HEK293 (cell line): ENCODE data around the gene MRPL32.

Experiments used
- CTCF ChIA-PET: fragments of 350-600 bp; formaldehyde crosslinking; extraction: SDS; loops from one replicate; lab custom pipeline; 2021; ENCODE audit warnings: antibody characterized with exemption; lab: Yijun Ruan, JAX
- POLR2A ChIA-PET: fragments of 300-600 bp; formaldehyde crosslinking; extraction: SDS; loops from one replicate; lab custom pipeline; 2020; ENCODE audit warnings: antibody characterized with exemption, inconsistent platforms; lab: Yijun Ruan, JAX
- H3K27ac ChIP-seq: fragments of 200-500 bp; sonication (Bioruptor generic); 2 replicates; pipeline ENCODE4 v1.5.1; 2014; ENCODE audit warnings: low read depth, low read length, control low read depth, inconsistent platforms; ENCODE audit errors: extremely low read depth
- H3K36me3 ChIP-seq, 2 experiments: fragments of 200-500 bp in 1 of 2; sonication (Bioruptor generic) in 1 of 2; 1 replicate in 1 of 2; 2 replicates in 1 of 2; pipeline ENCODE4 v1.5.1; 2014 to 2017; ENCODE audit warnings: inconsistent platforms in 2 of 2, low read length in 2 of 2; ENCODE audit not compliant: control insufficient read depth in 2 of 2, insufficient read depth in 1 of 2
- H3K4me1 ChIP-seq: fragments of 200-500 bp; sonication (Bioruptor generic); 2 replicates; pipeline ENCODE4 v1.5.1; 2014; ENCODE audit warnings: mild to moderate bottlenecking, low read length, inconsistent platforms; ENCODE audit not compliant: control insufficient read depth, insufficient read depth
- H3K4me3 ChIP-seq: 2 replicates; pipeline ENCODE4 v1.5.1; 2011; ENCODE audit warnings: low read depth, mild to moderate bottlenecking, control low read depth, low read length, moderate library complexity
- H3K9me3 ChIP-seq: fragments of 200-500 bp; sonication (Bioruptor generic); 2 replicates; pipeline ENCODE4 v1.5.1; 2014; ENCODE audit warnings: low read depth, low read length, inconsistent platforms; ENCODE audit not compliant: control insufficient read depth, insufficient read depth
- BCL11A ChIP-seq: fragments of 450-650 bp; formaldehyde crosslinking; IDR thresholded peaks from 2 replicates; pipeline ENCODE4 v1.5.1; 2016; ENCODE audit warnings: low read depth, missing biosample characterization, missing genetic modification characterization
- HOXD13 ChIP-seq: sonication (generic); formaldehyde crosslinking; IDR thresholded peaks from 2 replicates; pipeline ENCODE4 v1.8.0; 2022; ENCODE audit warnings: missing genetic modification reagents, borderline replicate concordance
- KLF10 ChIP-seq: fragments of 450-650 bp; IDR thresholded peaks from 2 replicates; pipeline ENCODE4 v1.5.1; 2018; ENCODE audit warnings: missing biosample characterization, mild to moderate bottlenecking, missing genetic modification characterization
- PATZ1 ChIP-seq: fragments of 450-650 bp; formaldehyde crosslinking; IDR thresholded peaks from 2 replicates; pipeline ENCODE4 v1.5.1; 2016; ENCODE audit warnings: missing biosample characterization, missing genetic modification characterization
- PRDM1 ChIP-seq: fragments of 450-650 bp; formaldehyde crosslinking; IDR thresholded peaks from 2 replicates; pipeline ENCODE4; 2016; ENCODE audit warnings: missing biosample characterization, missing genetic modification characterization
- PRDM6 ChIP-seq: fragments of 450-650 bp; formaldehyde crosslinking; IDR thresholded peaks from 2 replicates; pipeline ENCODE4 v1.5.1; 2017; ENCODE audit warnings: missing biosample characterization, missing genetic modification characterization
- SCRT2 ChIP-seq: fragments of 450-650 bp; formaldehyde crosslinking; IDR thresholded peaks from 2 replicates; pipeline ENCODE4 v1.5.1; 2016; ENCODE audit warnings: missing biosample characterization, missing genetic modification characterization
- ZBTB17 ChIP-seq: fragments of 450-650 bp; formaldehyde crosslinking; IDR thresholded peaks from 2 replicates; pipeline ENCODE4 v1.5.1; 2016; ENCODE audit warnings: missing biosample characterization, missing genetic modification characterization
- ZBTB49 ChIP-seq: fragments of 450-650 bp; formaldehyde crosslinking; IDR thresholded peaks from 2 replicates; pipeline ENCODE4 v1.5.1; 2016; ENCODE audit warnings: missing biosample characterization, missing genetic modification characterization, low read depth
- ZBTB8A ChIP-seq: fragments of 450-650 bp; formaldehyde crosslinking; IDR thresholded peaks from 2 replicates; pipeline ENCODE4 v1.5.1; 2016; ENCODE audit warnings: missing biosample characterization, missing genetic modification characterization
- ZFP41 ChIP-seq: fragments of 450-650 bp; formaldehyde crosslinking; IDR thresholded peaks from 2 replicates; pipeline ENCODE4 v1.5.1; 2016; ENCODE audit warnings: missing biosample characterization, missing genetic modification characterization, borderline replicate concordance
- ZNF19 ChIP-seq: fragments of 450-650 bp; formaldehyde crosslinking; IDR thresholded peaks from 2 replicates; pipeline ENCODE4; 2016; ENCODE audit warnings: missing biosample characterization, missing genetic modification characterization, low read depth
- ZNF2 ChIP-seq: fragments of 450-650 bp; formaldehyde crosslinking; IDR thresholded peaks from 2 replicates; pipeline ENCODE4 v1.5.1; 2016; ENCODE audit warnings: missing biosample characterization, missing genetic modification characterization
- ZNF391 ChIP-seq: fragments of 450-650 bp; formaldehyde crosslinking; IDR thresholded peaks from 2 replicates; pipeline ENCODE4 v1.5.1; 2016; ENCODE audit warnings: low read depth, missing biosample characterization, missing genetic modification characterization, borderline replicate concordance
- ZNF398 ChIP-seq: fragments of 450-650 bp; formaldehyde crosslinking; IDR thresholded peaks from 2 replicates; pipeline ENCODE4 v1.5.1; 2017; ENCODE audit warnings: missing biosample characterization, missing genetic modification characterization
- ZNF549 ChIP-seq: fragments of 450-650 bp; IDR thresholded peaks from 2 replicates; pipeline ENCODE4 v1.5.1; 2018; ENCODE audit warnings: missing biosample characterization, missing genetic modification characterization, mild to moderate bottlenecking, inconsistent platforms, moderate library complexity
- ZNF560 ChIP-seq: fragments of 450-650 bp; formaldehyde crosslinking; IDR thresholded peaks from 2 replicates; pipeline ENCODE4 v1.5.1; 2017; ENCODE audit warnings: missing biosample characterization, missing genetic modification characterization, borderline replicate concordance
- ZNF610 ChIP-seq: fragments of 450-650 bp; formaldehyde crosslinking; IDR thresholded peaks from 2 replicates; pipeline ENCODE4 v1.5.1; 2016; ENCODE audit warnings: missing biosample characterization, missing genetic modification characterization, borderline replicate concordance
- ZNF776 ChIP-seq: fragments of 450-650 bp; formaldehyde crosslinking; IDR thresholded peaks from 2 replicates; pipeline ENCODE4 v1.5.0; 2017; ENCODE audit warnings: missing biosample characterization, missing genetic modification characterization, borderline replicate concordance
- ZNF837 ChIP-seq: fragments of 450-650 bp; formaldehyde crosslinking; IDR thresholded peaks from 2 replicates; pipeline ENCODE4 v1.5.1; 2016; ENCODE audit warnings: missing biosample characterization, missing genetic modification characterization
- ZSCAN16 ChIP-seq: fragments of 450-650 bp; formaldehyde crosslinking; IDR thresholded peaks from 2 replicates; pipeline ENCODE4 v1.5.1; 2016; ENCODE audit warnings: missing biosample characterization, missing genetic modification characterization
- TF ChIP-seq, protein P1 (sequence below): fragments of 450-650 bp; formaldehyde crosslinking; IDR thresholded peaks from 2 replicates; pipeline ENCODE4 v1.5.1; 2017; ENCODE audit warnings: missing biosample characterization, missing genetic modification characterization

MRPL32 gene

DNA sequence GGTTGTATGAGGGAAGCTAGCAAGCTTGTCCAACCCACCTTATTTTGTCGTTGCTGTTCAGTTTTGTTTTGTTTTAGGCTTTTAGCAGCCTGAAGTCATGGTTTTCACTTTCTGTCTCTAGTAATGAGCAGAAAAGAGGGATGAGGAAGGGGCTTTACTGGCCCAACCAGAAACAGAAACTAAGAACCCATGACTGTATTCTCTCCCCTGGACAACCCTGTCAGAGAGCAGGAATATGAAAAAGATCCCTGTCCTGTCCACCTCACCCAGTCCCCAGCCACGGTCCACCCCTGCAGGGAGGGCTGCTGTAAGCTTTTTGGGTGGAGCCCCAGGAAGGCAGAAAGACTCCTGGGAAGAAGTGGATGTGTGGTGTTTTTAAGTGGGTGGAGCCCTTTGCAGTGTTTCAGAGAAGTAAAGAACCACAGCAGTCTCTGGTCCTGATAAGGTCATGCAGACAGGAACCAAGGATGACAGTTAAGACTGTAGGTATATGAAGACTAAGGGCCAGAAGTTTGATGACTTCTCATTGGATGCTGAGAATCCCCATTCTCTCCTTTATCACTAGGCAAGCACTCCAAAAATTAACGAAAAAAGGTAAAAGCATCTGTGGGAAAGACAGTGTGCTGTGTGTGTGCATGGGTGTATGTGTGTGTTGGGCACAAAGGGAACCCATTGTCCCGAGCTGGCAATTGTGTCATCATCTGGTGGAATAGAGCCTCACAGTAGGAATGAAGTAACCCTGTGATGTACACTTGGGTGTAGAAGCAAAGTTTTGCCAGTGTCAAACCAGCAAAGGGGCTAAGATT, 13.8 kb downstream of the MRPL32 start:
- ChIA-PET POLR2A (interaction anchor here (1.2 kb wide), 1 partner anchor 14 kb away, joined by 3 read pairs; the partner anchor contains the start of genes MRPL32 and PSMA2), CTCF (interaction anchor here (0.6 to 1.0 kb wide), 4 partner anchors 58 to 316 kb away, joined by 3 to 5 read pairs (median 3); no protein-coding TSS in a partner anchor)
- H3K27ac ChIP-seq, result no peak overlapping the region
- no peak overlapping the region for H3K4me3 ChIP-seq
- no peaks in the 10 kb centered on the region for H3K36me3 ChIP-seq
- no peak for TF ChIP-seq PRDM1 (tag by site-specific recombination)
- TF ChIP-seq ZNF391 (tag by site-specific recombination), result no peak
- no peak for TF ChIP-seq ZFP41 (tag by site-specific recombination)
- no peak for TF ChIP-seq ZNF2
- TF ChIP-seq HOXD13, result no peak
- TF ChIP-seq ZNF398 (tag by site-specific recombination), result no peak
- no peak for TF ChIP-seq PRDM6 (tag by site-specific recombination)
- TF ChIP-seq BCL11A (tag by site-specific recombination), result no peak
- no peak for TF ChIP-seq ZBTB49 (tag by site-specific recombination)
- TF ChIP-seq ZNF837 (tag by site-specific recombination), result no peak
- no peak for TF ChIP-seq ZNF560 (tag by site-specific recombination)
- no peak for TF ChIP-seq ZBTB17 (tag by site-specific recombination)
- no peak for TF ChIP-seq ZNF776
- TF ChIP-seq SCRT2 (tag by site-specific recombination), result no peak
- no peaks in the 10 kb centered on the region for H3K4me1 ChIP-seq
- H3K9me3 ChIP-seq, result no peaks in the 10 kb centered on the region

DNA sequence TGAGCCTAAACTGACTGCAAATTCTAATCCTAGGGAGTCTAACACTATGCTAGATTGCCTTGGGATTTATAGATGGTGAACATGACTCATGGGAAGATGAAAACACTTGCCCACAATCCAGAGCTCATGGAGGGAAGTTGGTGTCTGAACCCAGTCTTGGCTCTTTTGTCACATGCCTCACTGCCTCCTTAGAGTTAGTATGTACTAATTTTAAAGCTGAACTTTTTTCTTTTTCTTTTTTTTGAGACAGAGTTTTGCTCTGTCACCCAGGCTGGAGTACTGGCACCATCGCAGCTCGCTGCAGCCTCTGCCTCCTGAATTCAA, 14.4 kb downstream of the MRPL32 start:
- Histone ChIP-seq H3K4me3 (no peak overlapping the region), H3K9me3 (no peaks in the 10 kb centered on the region), H3K27ac (no peak overlapping the region), H3K36me3 (no peaks in the 10 kb centered on the region), H3K4me1 (no peaks in the 10 kb centered on the region)
- CTCF ChIA-PET, result interaction anchor here (0.6 to 0.7 kb wide), 2 partner anchors 158 to 315 kb away, joined by 3 read pairs; no protein-coding TSS in a partner anchor
- POLR2A ChIA-PET, result interaction anchor here (1.2 kb wide), 1 partner anchor 15 kb away, joined by 3 read pairs; the partner anchor contains the start of genes MRPL32 and PSMA2
- TF ChIP-seq ZNF610 (tag by site-specific recombination) (no peak), SCRT2 (tag by site-specific recombination) (no peak), ZNF549 (tag by site-specific recombination) (no peak), ZSCAN16 (tag by site-specific recombination) (no peak), ZBTB49 (tag by site-specific recombination) (no peak), PATZ1 (tag by site-specific recombination) (no peak), KLF10 (tag by site-specific recombination) (no peak), ZNF19 (tag by site-specific recombination) (no peak), ZBTB8A (tag by site-specific recombination) (no peak)
- TF ChIP-seq, protein P1, sequence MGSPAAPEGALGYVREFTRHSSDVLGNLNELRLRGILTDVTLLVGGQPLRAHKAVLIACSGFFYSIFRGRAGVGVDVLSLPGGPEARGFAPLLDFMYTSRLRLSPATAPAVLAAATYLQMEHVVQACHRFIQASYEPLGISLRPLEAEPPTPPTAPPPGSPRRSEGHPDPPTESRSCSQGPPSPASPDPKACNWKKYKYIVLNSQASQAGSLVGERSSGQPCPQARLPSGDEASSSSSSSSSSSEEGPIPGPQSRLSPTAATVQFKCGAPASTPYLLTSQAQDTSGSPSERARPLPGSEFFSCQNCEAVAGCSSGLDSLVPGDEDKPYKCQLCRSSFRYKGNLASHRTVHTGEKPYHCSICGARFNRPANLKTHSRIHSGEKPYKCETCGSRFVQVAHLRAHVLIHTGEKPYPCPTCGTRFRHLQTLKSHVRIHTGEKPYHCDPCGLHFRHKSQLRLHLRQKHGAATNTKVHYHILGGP, result no peak
